GM12878 (cell line): ENCODE results near the gene ZNF426.

Experiments used
- ASH2L ChIP-seq: fragments of 300-600, 200-600 bp; sonication (generic); IDR thresholded peaks from 2 replicates; pipeline ENCODE4 v1.6.1; 2017; ENCODE audit warnings: low read depth, mild to moderate bottlenecking, borderline replicate concordance
- CTCF ChIP-seq, 3 experiments: IDR thresholded peaks in 2 of 3; conservative IDR thresholded peaks in 1 of 3; 2 replicates each; pipeline ENCODE4 v1.5.1; 2011; ENCODE audit warnings: low read depth in 3 of 3, low read length in 3 of 3, mild to moderate bottlenecking in 3 of 3, control low read depth in 2 of 3, moderate library complexity in 2 of 3, inconsistent platforms in 1 of 3, mixed read lengths in 1 of 3; ENCODE audit not compliant: control insufficient read depth in 2 of 3, insufficient read depth in 1 of 3; ENCODE audit errors: extremely low read depth in 1 of 3
- EGR1 ChIP-seq, 2 experiments: IDR thresholded peaks; 1 replicate in 1 of 2; 2 replicates in 1 of 2; pipeline ENCODE4 v1.6.1; 2011 to 2012; ENCODE audit warnings: low read depth in 2 of 2, low read length in 2 of 2, borderline replicate concordance in 1 of 2, mild to moderate bottlenecking in 1 of 2, moderate library complexity in 1 of 2
- ELK1 ChIP-seq: IDR thresholded peaks from 2 replicates; pipeline ENCODE4 v1.6.1; 2012; ENCODE audit warnings: low read depth, low read length, improper control_type of control experiment
- IKZF1 ChIP-seq: fragments of 450-650 bp; conservative IDR thresholded peaks from 2 replicates; pipeline ENCODE4 v1.6.1; 2017; ENCODE audit warnings: antibody characterized with exemption, mild to moderate bottlenecking
- JUNB ChIP-seq: IDR thresholded peaks from 2 replicates; pipeline ENCODE4 v1.6.1; 2016; ENCODE audit warnings: antibody characterized with exemption, mild to moderate bottlenecking
- KDM1A ChIP-seq: fragments of 200-600 bp; sonication (generic); IDR thresholded peaks from 2 replicates; pipeline ENCODE4 v1.6.1; 2016; ENCODE audit warnings: borderline replicate concordance
- MXI1 ChIP-seq: fragments of 150-350 bp; IDR thresholded peaks from 2 replicates; pipeline ENCODE4 v1.6.1; 2011; ENCODE audit warnings: low read depth, mild to moderate bottlenecking, inconsistent platforms, low read length, improper control_type of control experiment
- POLR2A ChIP-seq: IDR thresholded peaks from 2 replicates; pipeline ENCODE4 v1.6.1; 2011; ENCODE audit warnings: low read depth, mild to moderate bottlenecking, low read length
- POLR2AphosphoS5 ChIP-seq: IDR thresholded peaks from 2 replicates; pipeline ENCODE4 v1.6.1; 2011; ENCODE audit warnings: mild to moderate bottlenecking, low read length, inconsistent platforms
- RB1 ChIP-seq: fragments of 450-650 bp; formaldehyde crosslinking; IDR thresholded peaks from 2 replicates; pipeline ENCODE4 v1.6.1; 2017; ENCODE audit warnings: mild to moderate bottlenecking, borderline replicate concordance
- ZNF384 ChIP-seq: IDR thresholded peaks from 2 replicates; pipeline ENCODE4 v1.6.1; 2012; ENCODE audit warnings: low read depth, mild to moderate bottlenecking, low read length, improper control_type of control experiment, borderline replicate concordance
- ZZZ3 ChIP-seq: IDR thresholded peaks from 2 replicates; pipeline ENCODE4 v1.6.1; 2011; ENCODE audit warnings: low read depth; ENCODE audit not compliant: control insufficient read depth, insufficient read length
- TF ChIP-seq, protein P1 (sequence below): IDR thresholded peaks from 2 replicates; pipeline ENCODE4 v1.6.1; 2011; ENCODE audit warnings: mild to moderate bottlenecking, low read depth, low read length, moderate library complexity; ENCODE audit not compliant: insufficient replicate concordance

DNA sequence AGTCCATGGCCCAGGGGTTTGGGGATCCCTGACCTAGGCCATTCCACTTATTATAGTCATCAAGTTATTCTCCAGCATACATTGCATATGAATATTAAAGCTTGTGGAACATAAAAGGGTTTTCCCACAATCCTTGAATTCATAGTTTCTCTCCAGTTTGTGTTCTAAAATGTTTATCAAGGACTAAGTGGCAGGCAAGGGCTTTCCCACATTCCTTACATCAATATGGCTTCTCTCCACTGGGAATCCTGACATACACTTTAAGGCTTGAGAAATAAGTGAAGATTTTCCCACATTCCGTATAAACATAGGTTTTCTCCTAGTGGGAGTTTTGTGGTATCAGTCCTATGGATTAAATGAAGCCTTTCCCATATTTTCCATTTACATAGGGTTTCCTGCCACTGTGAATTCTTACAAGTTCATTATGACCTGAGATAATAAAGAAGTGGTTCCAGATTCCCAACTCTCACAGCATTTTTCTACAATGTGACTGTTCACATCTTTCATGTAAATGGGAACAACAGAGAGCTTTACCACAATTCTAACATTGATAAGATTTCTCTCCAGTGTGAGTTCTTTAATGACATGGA is 14.5 kb downstream of the ZNF426 start:
- TF ChIP-seq, protein P1, sequence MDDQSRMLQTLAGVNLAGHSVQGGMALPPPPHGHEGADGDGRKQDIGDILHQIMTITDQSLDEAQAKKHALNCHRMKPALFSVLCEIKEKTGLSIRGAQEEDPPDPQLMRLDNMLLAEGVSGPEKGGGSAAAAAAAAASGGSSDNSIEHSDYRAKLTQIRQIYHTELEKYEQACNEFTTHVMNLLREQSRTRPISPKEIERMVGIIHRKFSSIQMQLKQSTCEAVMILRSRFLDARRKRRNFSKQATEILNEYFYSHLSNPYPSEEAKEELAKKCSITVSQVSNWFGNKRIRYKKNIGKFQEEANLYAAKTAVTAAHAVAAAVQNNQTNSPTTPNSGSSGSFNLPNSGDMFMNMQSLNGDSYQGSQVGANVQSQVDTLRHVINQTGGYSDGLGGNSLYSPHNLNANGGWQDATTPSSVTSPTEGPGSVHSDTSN: no peak
- TF ChIP-seq JUNB: no peak
- no peak for TF ChIP-seq ZNF384
- TF ChIP-seq POLR2A: no peak
- no peak for TF ChIP-seq ELK1
- no peak for TF ChIP-seq CTCF (IDR thresholded peaks at IDR 0.05 in 2 of 3, conservative IDR thresholded peaks at IDR 0.05 in 1 of 3; ENCODE audit: control insufficient read depth in 2 of 3, extremely low read depth in 1 of 3, insufficient read depth in 1 of 3, low read depth in 3 of 3, low read length in 3 of 3)
- no peak for TF ChIP-seq RB1
- no peak for TF ChIP-seq KDM1A
- no peak for TF ChIP-seq EGR1 (IDR thresholded peaks at IDR 0.05; ENCODE audit: borderline replicate concordance in 1 of 2, low read depth in 2 of 2, low read length in 2 of 2)
- no peak for TF ChIP-seq ZZZ3
- TF ChIP-seq ASH2L: no peak
- no peak for TF ChIP-seq IKZF1
- no peak for TF ChIP-seq POLR2AphosphoS5
- TF ChIP-seq MXI1: no peak
